NB4 (cell line): ENCODE results near the gene TUBA1C.

Source experiments
- MYC ChIP-seq: IDR thresholded peaks from 2 replicates; pipeline ENCODE4 v1.6.1; 2011; ENCODE audit warnings: low read depth, low read length
- POLR2A ChIP-seq: IDR thresholded peaks from 2 replicates; pipeline ENCODE4 v1.6.1; 2011; ENCODE audit warnings: mild to moderate bottlenecking; ENCODE audit not compliant: insufficient read length; ENCODE audit errors: extremely low read depth
- TF ChIP-seq, protein P1 (sequence below): IDR thresholded peaks from one replicate; pipeline ENCODE4 v1.5.1; 2012; ENCODE audit warnings: low read depth, low read length
- TF ChIP-seq, protein P2 (sequence below): IDR thresholded peaks from 2 replicates; pipeline ENCODE4 v1.6.1; 2011; ENCODE audit warnings: low read depth, low read length

DNA sequence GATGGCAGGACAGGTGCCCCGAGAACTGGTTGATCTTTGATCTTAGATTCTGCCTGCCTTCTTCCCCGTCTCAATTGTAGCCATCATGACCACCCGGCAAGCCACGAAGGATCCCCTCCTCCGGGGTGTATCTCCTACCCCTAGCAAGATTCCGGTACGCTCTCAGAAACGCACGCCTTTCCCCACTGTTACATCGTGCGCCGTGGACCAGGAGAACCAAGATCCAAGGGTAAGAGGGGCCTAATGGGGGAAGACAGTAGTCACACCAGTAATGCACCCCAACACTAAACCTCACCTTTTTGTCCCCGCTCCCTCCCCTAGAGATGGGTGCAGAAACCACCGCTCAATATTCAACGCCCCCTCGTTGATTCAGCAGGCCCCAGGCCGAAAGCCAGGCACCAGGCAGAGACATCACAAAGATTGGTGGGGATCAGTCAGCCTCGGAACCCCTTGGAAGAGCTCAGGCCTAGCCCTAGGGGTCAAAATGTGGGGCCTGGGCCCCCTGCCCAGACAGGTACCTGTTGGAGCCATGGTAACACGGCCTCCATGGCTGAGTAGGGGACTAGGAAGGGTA is 58.7 kb downstream of the TUBA1C start:
- TF ChIP-seq, protein P1, sequence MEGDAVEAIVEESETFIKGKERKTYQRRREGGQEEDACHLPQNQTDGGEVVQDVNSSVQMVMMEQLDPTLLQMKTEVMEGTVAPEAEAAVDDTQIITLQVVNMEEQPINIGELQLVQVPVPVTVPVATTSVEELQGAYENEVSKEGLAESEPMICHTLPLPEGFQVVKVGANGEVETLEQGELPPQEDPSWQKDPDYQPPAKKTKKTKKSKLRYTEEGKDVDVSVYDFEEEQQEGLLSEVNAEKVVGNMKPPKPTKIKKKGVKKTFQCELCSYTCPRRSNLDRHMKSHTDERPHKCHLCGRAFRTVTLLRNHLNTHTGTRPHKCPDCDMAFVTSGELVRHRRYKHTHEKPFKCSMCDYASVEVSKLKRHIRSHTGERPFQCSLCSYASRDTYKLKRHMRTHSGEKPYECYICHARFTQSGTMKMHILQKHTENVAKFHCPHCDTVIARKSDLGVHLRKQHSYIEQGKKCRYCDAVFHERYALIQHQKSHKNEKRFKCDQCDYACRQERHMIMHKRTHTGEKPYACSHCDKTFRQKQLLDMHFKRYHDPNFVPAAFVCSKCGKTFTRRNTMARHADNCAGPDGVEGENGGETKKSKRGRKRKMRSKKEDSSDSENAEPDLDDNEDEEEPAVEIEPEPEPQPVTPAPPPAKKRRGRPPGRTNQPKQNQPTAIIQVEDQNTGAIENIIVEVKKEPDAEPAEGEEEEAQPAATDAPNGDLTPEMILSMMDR = no peak
- TF ChIP-seq POLR2A (no peak), MYC (no peak)
- TF ChIP-seq, protein P2, sequence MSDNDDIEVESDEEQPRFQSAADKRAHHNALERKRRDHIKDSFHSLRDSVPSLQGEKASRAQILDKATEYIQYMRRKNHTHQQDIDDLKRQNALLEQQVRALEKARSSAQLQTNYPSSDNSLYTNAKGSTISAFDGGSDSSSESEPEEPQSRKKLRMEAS = no peak
